Embryonic facial prominence (tissue), 1 donor: ENCODE data around the gene PYDC1.
"Not testable (repeated sequence)": the region's sequence is repeated elsewhere in the genome, so short reads cannot be mapped to it uniquely, and the experiment has no call there.

ENCODE experiments used
- DNase-seq: peaks from one replicate; pipeline ENCODE4 v3.0.0-alpha.2; 2016; ENCODE audit errors: extremely low spot score

Gene PYDC1

GRCh38 chr16:31216422-31217135 lies at the start of gene PYDC1:
Gene PYDC1 (minus strand): TSS chr16:31217135. CDS start chr16:31217028, 107 bp downstream.
- no peak for DNase-seq

- DNase-seq: no peak
Measured at GRCh38 chr16:31265329-31266245, 48.7 kb upstream of the PYDC1 start.

GRCh38 chr16:31262084-31262483 lies 45.1 kb upstream of the PYDC1 start:
- DNase-seq: no peak

GRCh38 chr16:31260136-31260931 lies 43.4 kb upstream of the PYDC1 start:
- DNase-seq: no peak

- no peak for DNase-seq
Measured at GRCh38 chr16:31258366-31258765, 41.4 kb upstream of the PYDC1 start.

- DNase-seq: no peak
Measured at GRCh38 chr16:31256466-31256865, 39.5 kb upstream of the PYDC1 start.

- DNase-seq: no peak
Measured at GRCh38 chr16:31253642-31254045, 36.7 kb upstream of the PYDC1 start.

GRCh38 chr16:31251435-31251834 lies 34.5 kb upstream of the PYDC1 start:
- DNase-seq: no peak

GRCh38 chr16:31250782-31251384 lies 33.9 kb upstream of the PYDC1 start:
- no peak for DNase-seq

- no peak for DNase-seq
Measured at GRCh38 chr16:31248344-31248743, 31.4 kb upstream of the PYDC1 start.

GRCh38 chr16:31246296-31246695 lies 29.4 kb upstream of the PYDC1 start:
- no peak for DNase-seq

GRCh38 chr16:31245598-31245997 lies 28.7 kb upstream of the PYDC1 start:
- not testable (repeated sequence) for DNase-seq

GRCh38 chr16:31243734-31244670 lies 27.1 kb upstream of the PYDC1 start:
- DNase-seq: no peak

- DNase-seq: no peak
Measured at GRCh38 chr16:31242206-31242605, 25.3 kb upstream of the PYDC1 start.

- DNase-seq: no peak
Measured at GRCh38 chr16:31238041-31238440, 21.1 kb upstream of the PYDC1 start.

- DNase-seq: no peak
Measured at GRCh38 chr16:31229501-31229900, 12.6 kb upstream of the PYDC1 start.

- DNase-seq: no peak
Measured at GRCh38 chr16:31228206-31228605, 11.3 kb upstream of the PYDC1 start.

- DNase-seq: no peak
Measured at GRCh38 chr16:31225193-31225592, 8.3 kb upstream of the PYDC1 start.

- no peak for DNase-seq
Measured at GRCh38 chr16:31224092-31224955, 7.4 kb upstream of the PYDC1 start.

GRCh38 chr16:31223044-31223443 lies 6.1 kb upstream of the PYDC1 start:
- DNase-seq: no peak
